Keratinocyte (primary cell): Measurements from ENCODE around the gene LATS1.

Experiments used
- EZH2 ChIP-seq: IDR thresholded peaks from one replicate; pipeline ENCODE4 v1.6.1; 2012; ENCODE audit warnings: inconsistent platforms, mild to moderate bottlenecking, low read length, moderate library complexity
- TF ChIP-seq, protein P1 (sequence below), 3 experiments: IDR thresholded peaks in 1 of 3; conservative IDR thresholded peaks in 1 of 3; optimal IDR thresholded peaks in 1 of 3; 2 replicates in 2 of 3; 3 replicates in 1 of 3; pipeline versions ENCODE3 to v1.5.1; 2011; ENCODE audit warnings: low read length in 3 of 3, mild to moderate bottlenecking in 3 of 3, moderate library complexity in 2 of 3, control low read depth in 1 of 3, inconsistent platforms in 1 of 3; ENCODE audit not compliant: insufficient read depth in 2 of 3; ENCODE audit errors: extremely low read depth in 1 of 3

DNA sequence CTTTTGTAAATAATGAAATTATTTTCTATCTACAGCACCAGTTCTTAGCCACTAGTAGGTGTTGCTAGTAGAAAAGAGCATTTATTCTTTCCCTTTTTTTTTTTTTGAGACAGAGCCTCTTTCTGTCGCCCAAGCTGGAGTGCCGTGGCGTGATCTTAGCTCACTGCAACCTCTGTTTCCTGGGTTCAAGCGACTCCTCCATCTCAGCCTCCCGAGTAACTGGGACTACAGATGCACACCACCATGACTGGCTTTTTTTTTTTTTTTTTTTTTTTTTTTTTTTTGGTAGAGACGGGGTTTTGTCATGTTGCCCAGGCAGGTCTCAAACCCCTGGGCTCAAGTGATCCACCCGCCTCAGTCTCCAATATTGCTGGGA lies 38.3 kb upstream of the LATS1 start:
- TF ChIP-seq, protein P1, sequence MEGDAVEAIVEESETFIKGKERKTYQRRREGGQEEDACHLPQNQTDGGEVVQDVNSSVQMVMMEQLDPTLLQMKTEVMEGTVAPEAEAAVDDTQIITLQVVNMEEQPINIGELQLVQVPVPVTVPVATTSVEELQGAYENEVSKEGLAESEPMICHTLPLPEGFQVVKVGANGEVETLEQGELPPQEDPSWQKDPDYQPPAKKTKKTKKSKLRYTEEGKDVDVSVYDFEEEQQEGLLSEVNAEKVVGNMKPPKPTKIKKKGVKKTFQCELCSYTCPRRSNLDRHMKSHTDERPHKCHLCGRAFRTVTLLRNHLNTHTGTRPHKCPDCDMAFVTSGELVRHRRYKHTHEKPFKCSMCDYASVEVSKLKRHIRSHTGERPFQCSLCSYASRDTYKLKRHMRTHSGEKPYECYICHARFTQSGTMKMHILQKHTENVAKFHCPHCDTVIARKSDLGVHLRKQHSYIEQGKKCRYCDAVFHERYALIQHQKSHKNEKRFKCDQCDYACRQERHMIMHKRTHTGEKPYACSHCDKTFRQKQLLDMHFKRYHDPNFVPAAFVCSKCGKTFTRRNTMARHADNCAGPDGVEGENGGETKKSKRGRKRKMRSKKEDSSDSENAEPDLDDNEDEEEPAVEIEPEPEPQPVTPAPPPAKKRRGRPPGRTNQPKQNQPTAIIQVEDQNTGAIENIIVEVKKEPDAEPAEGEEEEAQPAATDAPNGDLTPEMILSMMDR (optimal IDR thresholded peaks at IDR 0.05 in 1 of 3, IDR thresholded peaks at IDR 0.05 in 1 of 3, conservative IDR thresholded peaks at IDR 0.05 in 1 of 3; ENCODE audit: extremely low read depth in 1 of 3, insufficient read depth in 2 of 3, low read length in 3 of 3), result no peak
- no peak for TF ChIP-seq EZH2
